Head of caudate nucleus (tissue), 42 donors: Measurements from ENCODE around the gene MDN1.
"Not testable (repeated sequence)": the region's sequence is repeated elsewhere in the genome, so short reads cannot be mapped to it uniquely, and the experiment has no call there.

Experiments used
- DNase-seq, 42 donors: peaks; one replicate each; pipeline versions ENCODE4 v3.0.0 to v3.0.0-alpha.2; 2020 to 2021; ENCODE audit warnings: mixed read lengths in 7 of 42
- intact Hi-C: fragments of 100-400 bp; cut with DNase I; formaldehyde crosslinking; loops from one replicate; pipeline ENCODE4 v1.15.0; 2022

Gene MDN1

GRCh38 chr6:89782222-89782621 lies 37.4 kb downstream of the MDN1 start:
- DNase-seq, result no peak
- intact Hi-C loops, result no loop called here

- intact Hi-C loops, result no loop called here
- DNase-seq, result no peak
Measured at GRCh38 chr6:89781070-89782034, 38.2 kb downstream of the MDN1 start.

GRCh38 chr6:89777455-89777854 lies 42.1 kb downstream of the MDN1 start:
- intact Hi-C loops, result no loop called here

GRCh38 chr6:89776583-89777233 lies 42.9 kb downstream of the MDN1 start:
- intact Hi-C loops, result no loop called here
- DNase-seq, result no peak

More at GRCh38 chr6:89777455-89777854, 42.1 kb downstream of the MDN1 start:
- DNase-seq, result no peak

GRCh38 chr6:89775150-89775549 lies 44.4 kb downstream of the MDN1 start:
- no peak for DNase-seq
- intact Hi-C loops, result no loop called here

- DNase-seq, result no peak
- intact Hi-C loops, result no loop called here
Measured at GRCh38 chr6:89769572-89769971, 50.0 kb downstream of the MDN1 start.

- DNase-seq, result no peak
- intact Hi-C loops, result no loop called here
Measured at GRCh38 chr6:89768324-89768723, 51.3 kb downstream of the MDN1 start.

- intact Hi-C loops, result no loop called here
- no peak for DNase-seq
Measured at GRCh38 chr6:89763550-89763949, 56.0 kb downstream of the MDN1 start.

GRCh38 chr6:89758830-89759229 lies 60.8 kb downstream of the MDN1 start:
- peak in 8 of 42 donors; percentile 13 to 53 (median 30) for DNase-seq
- intact Hi-C loops, result no loop called here

GRCh38 chr6:89750338-89750737 lies 69.3 kb downstream of the MDN1 start:
- intact Hi-C loops, result no loop called here
- no peak for DNase-seq

- intact Hi-C loops, result no loop called here
- DNase-seq, result no peak
Measured at GRCh38 chr6:89749918-89750317, 69.7 kb downstream of the MDN1 start.

- intact Hi-C loops, result no loop called here
- DNase-seq, result no peak
Measured at GRCh38 chr6:89745716-89746115, 73.9 kb downstream of the MDN1 start.

GRCh38 chr6:89745096-89745495 lies 74.5 kb downstream of the MDN1 start:
- intact Hi-C loops, result no loop called here
- no peak for DNase-seq

- no peak for DNase-seq
- intact Hi-C loops, result no loop called here
Measured at GRCh38 chr6:89736893-89737292, 82.7 kb downstream of the MDN1 start.

- no peak for DNase-seq
- intact Hi-C loops, result no loop called here
Measured at GRCh38 chr6:89734526-89734925, 85.1 kb downstream of the MDN1 start.

GRCh38 chr6:89731924-89732567 lies 87.5 kb downstream of the MDN1 start:
- intact Hi-C loops, result no loop called here
- no peak for DNase-seq

- DNase-seq, intact Hi-C loops: not testable (repeated sequence)
Measured at GRCh38 chr6:89731262-89731661, 88.3 kb downstream of the MDN1 start.

GRCh38 chr6:89729818-89730217 lies 89.8 kb downstream of the MDN1 start:
- intact Hi-C loops, result no loop called here

GRCh38 chr6:89727501-89727900 lies 92.1 kb downstream of the MDN1 start:
- DNase-seq, result no peak
- intact Hi-C loops, result no loop called here

More at GRCh38 chr6:89729818-89730217, 89.8 kb downstream of the MDN1 start:
- DNase-seq, result no peak

GRCh38 chr6:89724981-89725380 lies 94.6 kb downstream of the MDN1 start:
- intact Hi-C loops, result no loop called here
- peak in 4 of 42 donors; percentile 6 to 40 (median 22) for DNase-seq
